ENCODE results near the gene SPATS1. TPM values are rescaled to one million over a fixed set of nuclear protein-coding genes. Genes with fewer than 3 reads are reported as not detected.
"Not testable (repeated sequence)": the region's sequence is repeated elsewhere in the genome, so short reads cannot be mapped to it uniquely, and the experiment has no call there.

The SPATS1 gene
- total RNA-seq, 1 donor from 2014 or later, result not detected

- H3K27ac Mint-ChIP-seq (ENCODE audit: unreplicated experiment), result no peak overlapping the region
- TF ChIP-seq CTCF (IDR thresholded peaks at IDR 0.05), result no peak
- H3K27me3 Mint-ChIP-seq (ENCODE audit: low read depth), result peaks cover 34% of the 10 kb centered on the region
- H3K36me3 Mint-ChIP-seq (ENCODE audit: low read depth), result no peaks in the 10 kb centered on the region
- no peak overlapping the region for H3K4me3 Mint-ChIP-seq (ENCODE audit: unreplicated experiment)
- H3K9me3 Mint-ChIP-seq (ENCODE audit: low read depth), result no peaks in the 10 kb centered on the region
- DNase-seq (ENCODE audit: low spot score), result no peak
- peaks cover 6% of the 10 kb centered on the region for H3K4me1 Mint-ChIP-seq (ENCODE audit: low read depth)
Observed at GRCh38 chr6:44342052-44342451, 398 bp upstream of the SPATS1 start.

- not testable (repeated sequence) for H3K27ac Mint-ChIP-seq (ENCODE audit: unreplicated experiment); H3K4me3 Mint-ChIP-seq (ENCODE audit: unreplicated experiment); H3K36me3 Mint-ChIP-seq (ENCODE audit: low read depth); H3K4me1 Mint-ChIP-seq (ENCODE audit: low read depth); H3K9me3 Mint-ChIP-seq (ENCODE audit: low read depth); DNase-seq (ENCODE audit: low spot score)
- H3K27me3 Mint-ChIP-seq (ENCODE audit: low read depth), result peaks cover 27% of the 10 kb centered on the region
Observed at GRCh38 chr6:44346818-44347217, 4.4 kb downstream of the SPATS1 start.

GRCh38 chr6:44349904-44350649 lies 7.6 kb downstream of the SPATS1 start:
- Mint-ChIP-seq H3K27me3 (ENCODE audit: low read depth) (peaks cover 5% of the 10 kb centered on the region), H3K4me1 (ENCODE audit: low read depth) (no peaks in the 10 kb centered on the region), H3K27ac (ENCODE audit: unreplicated experiment) (no peak overlapping the region), H3K36me3 (ENCODE audit: low read depth) (no peaks in the 10 kb centered on the region), H3K9me3 (ENCODE audit: low read depth) (no peaks in the 10 kb centered on the region), H3K4me3 (ENCODE audit: unreplicated experiment) (no peak overlapping the region)
- TF ChIP-seq CTCF (IDR thresholded peaks at IDR 0.05), result no peak
- DNase-seq (ENCODE audit: low spot score), result no peak

- not testable (repeated sequence) for H3K27me3 Mint-ChIP-seq (ENCODE audit: low read depth); H3K4me3 Mint-ChIP-seq (ENCODE audit: unreplicated experiment); H3K4me1 Mint-ChIP-seq (ENCODE audit: low read depth); H3K27ac Mint-ChIP-seq (ENCODE audit: unreplicated experiment); DNase-seq (ENCODE audit: low spot score); H3K36me3 Mint-ChIP-seq (ENCODE audit: low read depth); H3K9me3 Mint-ChIP-seq (ENCODE audit: low read depth)
Observed at GRCh38 chr6:44350650-44350994, 8.2 kb downstream of the SPATS1 start.

DNA sequence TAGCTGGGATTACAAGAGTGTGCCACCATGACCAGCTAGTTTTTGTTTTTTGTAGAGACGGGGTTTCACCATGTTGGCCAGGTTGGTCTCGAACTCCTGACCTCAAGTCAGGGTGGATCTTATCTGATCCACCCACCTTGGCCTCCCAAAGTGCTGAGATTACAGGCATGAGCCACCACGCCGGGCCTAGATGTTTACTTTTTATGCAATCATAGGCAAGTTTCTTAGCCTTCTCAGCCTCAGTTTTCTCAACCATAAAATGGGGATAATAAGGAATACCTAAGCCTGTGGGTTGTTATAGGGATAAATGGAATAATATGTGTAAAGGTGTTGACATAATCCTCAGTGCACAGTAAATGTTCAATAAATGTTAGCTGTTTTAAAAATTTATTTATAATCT lies 9.8 kb downstream of the SPATS1 start:
- H3K27me3 Mint-ChIP-seq (ENCODE audit: low read depth), result peaks cover 20% of the 10 kb centered on the region
- H3K27ac Mint-ChIP-seq (ENCODE audit: unreplicated experiment), result no peak overlapping the region
- no peaks in the 10 kb centered on the region for H3K36me3 Mint-ChIP-seq (ENCODE audit: low read depth)
- TF ChIP-seq CTCF (IDR thresholded peaks at IDR 0.05), result no peak
- no peak overlapping the region for H3K4me3 Mint-ChIP-seq (ENCODE audit: unreplicated experiment)
- H3K9me3 Mint-ChIP-seq (ENCODE audit: low read depth), result peaks cover 6% of the 10 kb centered on the region
- H3K4me1 Mint-ChIP-seq (ENCODE audit: low read depth), result no peaks in the 10 kb centered on the region
- DNase-seq (ENCODE audit: low spot score), result no peak

DNA sequence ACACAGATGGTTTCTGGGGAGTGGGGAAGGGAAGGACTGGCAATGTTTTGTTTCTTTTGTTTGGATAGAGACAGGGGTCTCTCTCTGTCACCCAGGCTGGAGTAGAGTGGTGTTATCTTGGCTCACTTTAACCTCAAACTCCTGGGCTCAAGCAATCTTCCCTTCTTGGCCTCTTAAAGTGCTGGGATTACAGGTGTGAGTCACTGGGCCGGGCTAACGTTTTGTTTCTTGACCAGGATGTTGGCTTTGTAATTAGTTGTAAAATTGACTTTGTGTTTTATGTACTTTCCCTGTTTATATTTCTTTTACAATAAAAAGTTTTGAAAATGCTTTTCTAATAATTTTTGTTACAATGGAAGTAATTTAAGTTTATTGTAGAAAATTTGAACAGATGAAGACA lies 10.9 kb downstream of the SPATS1 start:
- H3K27ac Mint-ChIP-seq (ENCODE audit: unreplicated experiment), result no peak overlapping the region
- DNase-seq (ENCODE audit: low spot score), result no peak
- peaks cover 6% of the 10 kb centered on the region for H3K9me3 Mint-ChIP-seq (ENCODE audit: low read depth)
- H3K4me3 Mint-ChIP-seq (ENCODE audit: unreplicated experiment), result no peak overlapping the region
- no peak for TF ChIP-seq CTCF (IDR thresholded peaks at IDR 0.05)
- peaks cover 27% of the 10 kb centered on the region for H3K27me3 Mint-ChIP-seq (ENCODE audit: low read depth)
- no peaks in the 10 kb centered on the region for H3K4me1 Mint-ChIP-seq (ENCODE audit: low read depth)
- H3K36me3 Mint-ChIP-seq (ENCODE audit: low read depth), result no peaks in the 10 kb centered on the region
